ENCODE data around the gene ZBED5. TPM values are rescaled to one million over a fixed set of nuclear protein-coding genes. Genes with fewer than 3 reads are reported as not detected.
"Not testable (repeated sequence)": the region's sequence is repeated elsewhere in the genome, so short reads cannot be mapped to it uniquely, and the experiment has no call there.

ZBED5 gene
- total RNA-seq, 1 donor from 2014 or later = 83.4 TPM

- peaks cover 2% of the 10 kb centered on the region for H3K27me3 Mint-ChIP-seq (ENCODE audit: unreplicated experiment)
- H3K27ac Mint-ChIP-seq (ENCODE audit: unreplicated experiment) = no peak overlapping the region
- no peak for DNase-seq
- no peaks in the 10 kb centered on the region for H3K9me3 Mint-ChIP-seq (ENCODE audit: unreplicated experiment)
- H3K36me3 Mint-ChIP-seq (ENCODE audit: unreplicated experiment) = no peaks in the 10 kb centered on the region
- peaks cover 2% of the 10 kb centered on the region for H3K4me1 Mint-ChIP-seq (ENCODE audit: low read depth, unreplicated experiment)
- no peak overlapping the region for H3K4me3 Mint-ChIP-seq (ENCODE audit: unreplicated experiment)
- TF ChIP-seq CTCF (IDR thresholded peaks at IDR 0.05; ENCODE audit: partially characterized antibody, unreplicated experiment) = no peak
Measured at GRCh38 chr11:10824888-10825287, 33.0 kb downstream of the ZBED5 start.

GRCh38 chr11:10823152-10823579, 34.7 kb downstream of the ZBED5 start:
- peaks cover 2% of the 10 kb centered on the region for H3K27me3 Mint-ChIP-seq (ENCODE audit: unreplicated experiment)
- DNase-seq = no peak
- no peak overlapping the region for H3K4me3 Mint-ChIP-seq (ENCODE audit: unreplicated experiment)
- TF ChIP-seq CTCF (IDR thresholded peaks at IDR 0.05; ENCODE audit: partially characterized antibody, unreplicated experiment) = no peak
- no peaks in the 10 kb centered on the region for H3K9me3 Mint-ChIP-seq (ENCODE audit: unreplicated experiment)
- H3K36me3 Mint-ChIP-seq (ENCODE audit: unreplicated experiment) = no peaks in the 10 kb centered on the region
- H3K27ac Mint-ChIP-seq (ENCODE audit: unreplicated experiment) = no peak overlapping the region
- H3K4me1 Mint-ChIP-seq (ENCODE audit: low read depth, unreplicated experiment) = peaks cover 2% of the 10 kb centered on the region

- not testable (repeated sequence) for H3K27me3 Mint-ChIP-seq (ENCODE audit: unreplicated experiment); H3K4me1 Mint-ChIP-seq (ENCODE audit: low read depth, unreplicated experiment); H3K27ac Mint-ChIP-seq (ENCODE audit: unreplicated experiment); H3K9me3 Mint-ChIP-seq (ENCODE audit: unreplicated experiment); H3K4me3 Mint-ChIP-seq (ENCODE audit: unreplicated experiment); H3K36me3 Mint-ChIP-seq (ENCODE audit: unreplicated experiment); DNase-seq
Measured at GRCh38 chr11:10822491-10822890, 35.4 kb downstream of the ZBED5 start.

GRCh38 chr11:10818594-10818993, 39.3 kb downstream of the ZBED5 start:
- Mint-ChIP-seq H3K4me3 (ENCODE audit: unreplicated experiment) (no peak overlapping the region), H3K36me3 (ENCODE audit: unreplicated experiment) (no peaks in the 10 kb centered on the region), H3K9me3 (ENCODE audit: unreplicated experiment) (no peaks in the 10 kb centered on the region), H3K27me3 (ENCODE audit: unreplicated experiment) (peaks cover 2% of the 10 kb centered on the region), H3K27ac (ENCODE audit: unreplicated experiment) (no peak overlapping the region), H3K4me1 (ENCODE audit: low read depth, unreplicated experiment) (no peaks in the 10 kb centered on the region)
- DNase-seq = no peak
- TF ChIP-seq CTCF (IDR thresholded peaks at IDR 0.05; ENCODE audit: partially characterized antibody, unreplicated experiment) = no peak

GRCh38 chr11:10813945-10814344, 43.9 kb downstream of the ZBED5 start:
- Mint-ChIP-seq H3K36me3 (ENCODE audit: unreplicated experiment) (no peaks in the 10 kb centered on the region), H3K9me3 (ENCODE audit: unreplicated experiment) (peaks cover 5% of the 10 kb centered on the region), H3K27ac (ENCODE audit: unreplicated experiment) (no peak overlapping the region), H3K4me1 (ENCODE audit: low read depth, unreplicated experiment) (peaks cover 4% of the 10 kb centered on the region), H3K27me3 (ENCODE audit: unreplicated experiment) (peaks cover 2% of the 10 kb centered on the region), H3K4me3 (ENCODE audit: unreplicated experiment) (no peak overlapping the region)
- no peak for DNase-seq
- TF ChIP-seq CTCF (IDR thresholded peaks at IDR 0.05; ENCODE audit: partially characterized antibody, unreplicated experiment) = no peak
